ENCODE results near the gene PRKCE.

GRCh38 chr2:45652090-45653031 is 886 bp downstream of the PRKCE start:
- TF ChIP-seq CTCF (IDR thresholded peaks at IDR 0.05): no peak
- no peak for TF ChIP-seq POLR2AphosphoS5 (IDR thresholded peaks at IDR 0.05)
